ENCODE results near the gene SPRING1. TPM values are rescaled to one million over a fixed set of nuclear protein-coding genes. Genes with fewer than 3 reads are reported as not detected.

SPRING1 gene
- total RNA-seq, 1 experiment from 2014 or later = 44.2 TPM

GRCh38 chr12:116689521-116689920 is 48.3 kb downstream of the SPRING1 start:
- Histone ChIP-seq H4K5ac (ENCODE audit: insufficient read length, low read depth, low read length) (no peak overlapping the region), H3K56ac (ENCODE audit: insufficient read length, low read depth, low read length) (no peak overlapping the region), H3K27me3 (ENCODE audit: insufficient read depth, low read length) (no peaks in the 10 kb centered on the region), H3K23me2 (ENCODE audit: insufficient read length, low read depth, low read length, poor library complexity, severe bottlenecking) (no peaks in the 10 kb centered on the region), H2BK20ac (ENCODE audit: low read depth, low read length, poor library complexity, severe bottlenecking) (no peak overlapping the region), H3K9ac (ENCODE audit: extremely low read depth, insufficient read length, low read length) (no peak overlapping the region), H3K18ac (ENCODE audit: insufficient read length, low read depth, low read length) (no peak overlapping the region), H3K23ac (ENCODE audit: insufficient read length, low read depth, low read length) (no peak overlapping the region), H3K9me3 (ENCODE audit: control insufficient read depth, low read depth, low read length) (no peaks in the 10 kb centered on the region), H3T11ph (ENCODE audit: low read length) (no peak overlapping the region), H2BK15ac (ENCODE audit: low read depth, low read length) (no peak overlapping the region), H2AK5ac (ENCODE audit: insufficient read length, low read length) (no peak overlapping the region), H2AFZ (ENCODE audit: low read length) (no peak overlapping the region), H4K8ac (replicated peaks; ENCODE audit: insufficient read length, low read depth, low read length) (no peak overlapping the region), H3K14ac (ENCODE audit: insufficient read depth, low read length) (no peak overlapping the region), H3K79me1 (ENCODE audit: insufficient read depth, low read depth, low read length, poor library complexity, severe bottlenecking) (no peaks in the 10 kb centered on the region), H2BK5ac (ENCODE audit: insufficient read length, low read length) (no peak overlapping the region), H3K4me2 (ENCODE audit: insufficient read depth, insufficient read length, low read length) (no peak overlapping the region), H4K20me1 (ENCODE audit: control insufficient read depth, insufficient read depth, insufficient read length) (no peaks in the 10 kb centered on the region), H3K4me1 (ENCODE audit: insufficient read depth, low read length) (peaks cover 2% of the 10 kb centered on the region; the same call in 1 of the 2 replicates), H3K4ac (ENCODE audit: low read depth, low read length) (no peak overlapping the region), H3K27ac (ENCODE audit: insufficient read length, low read depth, low read length) (no peak overlapping the region), H2BK120ac (ENCODE audit: low read depth, low read length, poor library complexity, severe bottlenecking) (no peak overlapping the region), H3K79me2 (ENCODE audit: insufficient read depth, low read length) (no peaks in the 10 kb centered on the region), H4K91ac (ENCODE audit: insufficient read length, low read depth, low read length) (no peak overlapping the region), H2BK12ac (ENCODE audit: insufficient read length, low read depth, low read length) (no peak overlapping the region)
- Mint-ChIP-seq H3K4me3 (no peak overlapping the region), H3K27me3 (ENCODE audit: low read depth) (peaks cover 20% of the 10 kb centered on the region), H3K9me3 (no peaks in the 10 kb centered on the region), H3K4me1 (peaks cover 22 to 30% of the 10 kb centered on the region in 2 experiments), H3K27ac (no peak overlapping the region), H3K36me3 (ENCODE audit: insufficient read depth in 1 of 3, low read depth in 3 of 3) (0 out of 7 replicates have a peak, but pooled peaks cover 0 to 2% (median 0%) of the 10 kb centered on the region in 3 experiments)
- DNase-seq = no peak
- TF ChIP-seq, protein P1, sequence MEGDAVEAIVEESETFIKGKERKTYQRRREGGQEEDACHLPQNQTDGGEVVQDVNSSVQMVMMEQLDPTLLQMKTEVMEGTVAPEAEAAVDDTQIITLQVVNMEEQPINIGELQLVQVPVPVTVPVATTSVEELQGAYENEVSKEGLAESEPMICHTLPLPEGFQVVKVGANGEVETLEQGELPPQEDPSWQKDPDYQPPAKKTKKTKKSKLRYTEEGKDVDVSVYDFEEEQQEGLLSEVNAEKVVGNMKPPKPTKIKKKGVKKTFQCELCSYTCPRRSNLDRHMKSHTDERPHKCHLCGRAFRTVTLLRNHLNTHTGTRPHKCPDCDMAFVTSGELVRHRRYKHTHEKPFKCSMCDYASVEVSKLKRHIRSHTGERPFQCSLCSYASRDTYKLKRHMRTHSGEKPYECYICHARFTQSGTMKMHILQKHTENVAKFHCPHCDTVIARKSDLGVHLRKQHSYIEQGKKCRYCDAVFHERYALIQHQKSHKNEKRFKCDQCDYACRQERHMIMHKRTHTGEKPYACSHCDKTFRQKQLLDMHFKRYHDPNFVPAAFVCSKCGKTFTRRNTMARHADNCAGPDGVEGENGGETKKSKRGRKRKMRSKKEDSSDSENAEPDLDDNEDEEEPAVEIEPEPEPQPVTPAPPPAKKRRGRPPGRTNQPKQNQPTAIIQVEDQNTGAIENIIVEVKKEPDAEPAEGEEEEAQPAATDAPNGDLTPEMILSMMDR (conservative IDR thresholded peaks at IDR 0.05) = no peak
- WGBS (ENCODE audit: extremely low coverage, insufficient read length, low lambda C conversion rate) = no CpG with 5 or more reads among the region's 5 CpGs

Other genes with a start within 250 kb of the SPRING1 start
- 1.5 and 2.0 TPM in 2 replicates for gene MAP1LC3B2, start 178.7 kb downstream of the SPRING1 start, total RNA-seq (2021)
- 29.5 and 30.3 TPM in 2 replicates for gene RNFT2, start 246 bp upstream of the SPRING1 start, total RNA-seq (2021)
- 2.5 and 2.6 TPM in 2 replicates for gene HRK, start 143.4 kb upstream of the SPRING1 start, total RNA-seq (2021)
- gene FBXW8, start 172.9 kb upstream of the SPRING1 start, total RNA-seq (2021) = 14.9 and 15.3 TPM in 2 replicates